Liver (tissue), 3 donors: ENCODE measurements around the gene EXOC1L.

Source experiments
- FOXA1 ChIP-seq: IDR thresholded peaks from 2 replicates; pipeline ENCODE4 v1.6.1; 2016; ENCODE audit warnings: antibody characterized with exemption
- FOXA2 ChIP-seq: IDR thresholded peaks from 2 replicates; pipeline ENCODE4 v1.6.1; 2016; ENCODE audit warnings: antibody characterized with exemption
- GABPA ChIP-seq, 2 donors: IDR thresholded peaks in 1 of 2; conservative IDR thresholded peaks in 1 of 2; 2 replicates each; pipeline ENCODE4 v1.6.1; 2016; ENCODE audit warnings: antibody characterized with exemption in 2 of 2, mild to moderate bottlenecking in 1 of 2, moderate library complexity in 1 of 2
- HNF4G ChIP-seq: IDR thresholded peaks from 2 replicates; pipeline ENCODE4 v1.6.1; 2016; ENCODE audit warnings: antibody characterized with exemption
- JUND ChIP-seq, 2 donors: IDR thresholded peaks; 2 replicates each; pipeline ENCODE4 v1.6.1; 2016; ENCODE audit warnings: antibody characterized with exemption in 2 of 2
- MAX ChIP-seq: IDR thresholded peaks from 2 replicates; pipeline ENCODE4 v1.6.1; 2016; ENCODE audit warnings: antibody characterized with exemption
- RAD21 ChIP-seq, 2 donors: IDR thresholded peaks; 2 replicates each; pipeline ENCODE4 v1.6.1; 2016; ENCODE audit warnings: antibody characterized with exemption in 2 of 2, mild to moderate bottlenecking in 2 of 2
- REST ChIP-seq: IDR thresholded peaks from 2 replicates; pipeline ENCODE4 v1.6.1; 2016; ENCODE audit warnings: antibody characterized with exemption, mild to moderate bottlenecking
- RXRA ChIP-seq, 2 donors: IDR thresholded peaks; 2 replicates each; pipeline ENCODE4 v1.6.1; 2017 to 2018; ENCODE audit warnings: antibody characterized with exemption in 2 of 2, mild to moderate bottlenecking in 1 of 2
- SP1 ChIP-seq: IDR thresholded peaks from 2 replicates; pipeline ENCODE4 v1.6.1; 2018; ENCODE audit warnings: antibody characterized with exemption, mild to moderate bottlenecking
- TAF1 ChIP-seq: conservative IDR thresholded peaks from 2 replicates; pipeline ENCODE4 v1.6.1; 2016; ENCODE audit warnings: antibody characterized with exemption, mild to moderate bottlenecking
- ZBTB33 ChIP-seq: IDR thresholded peaks from 2 replicates; pipeline ENCODE4 v1.6.1; 2016; ENCODE audit warnings: antibody characterized with exemption
- TF ChIP-seq, protein P1 (sequence below): fragments of 150-350 bp; IDR thresholded peaks from 2 replicates; pipeline ENCODE4 v1.5.1; 2017; ENCODE audit warnings: improper control_type of control experiment, low read depth, low read length; ENCODE audit not compliant: missing input control
- donor health status: healthy.
- donor health status: healthy.

DNA sequence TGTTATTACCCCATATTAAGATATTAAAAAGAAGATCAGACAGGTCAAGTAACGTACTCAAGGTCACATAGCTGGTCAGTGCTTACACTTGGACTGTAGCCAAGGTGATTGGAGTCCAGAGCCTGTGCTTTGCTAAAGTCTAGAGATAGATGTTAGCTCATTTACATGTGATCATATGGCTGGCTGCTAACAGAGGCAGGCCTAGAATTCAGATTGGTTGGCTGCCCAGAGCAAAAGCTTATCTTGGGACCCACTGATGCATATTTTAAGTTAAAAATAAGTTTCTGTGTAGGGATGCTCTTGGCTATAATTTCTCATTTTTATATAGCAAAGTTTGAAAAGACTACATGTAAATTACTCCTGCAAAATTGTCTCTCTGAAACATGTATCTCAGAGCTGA is 18.1 kb upstream of the EXOC1L start:
- TF ChIP-seq, protein P1, sequence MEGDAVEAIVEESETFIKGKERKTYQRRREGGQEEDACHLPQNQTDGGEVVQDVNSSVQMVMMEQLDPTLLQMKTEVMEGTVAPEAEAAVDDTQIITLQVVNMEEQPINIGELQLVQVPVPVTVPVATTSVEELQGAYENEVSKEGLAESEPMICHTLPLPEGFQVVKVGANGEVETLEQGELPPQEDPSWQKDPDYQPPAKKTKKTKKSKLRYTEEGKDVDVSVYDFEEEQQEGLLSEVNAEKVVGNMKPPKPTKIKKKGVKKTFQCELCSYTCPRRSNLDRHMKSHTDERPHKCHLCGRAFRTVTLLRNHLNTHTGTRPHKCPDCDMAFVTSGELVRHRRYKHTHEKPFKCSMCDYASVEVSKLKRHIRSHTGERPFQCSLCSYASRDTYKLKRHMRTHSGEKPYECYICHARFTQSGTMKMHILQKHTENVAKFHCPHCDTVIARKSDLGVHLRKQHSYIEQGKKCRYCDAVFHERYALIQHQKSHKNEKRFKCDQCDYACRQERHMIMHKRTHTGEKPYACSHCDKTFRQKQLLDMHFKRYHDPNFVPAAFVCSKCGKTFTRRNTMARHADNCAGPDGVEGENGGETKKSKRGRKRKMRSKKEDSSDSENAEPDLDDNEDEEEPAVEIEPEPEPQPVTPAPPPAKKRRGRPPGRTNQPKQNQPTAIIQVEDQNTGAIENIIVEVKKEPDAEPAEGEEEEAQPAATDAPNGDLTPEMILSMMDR = no peak
- no peak for TF ChIP-seq MAX
- TF ChIP-seq REST = no peak
- TF ChIP-seq GABPA (IDR thresholded peaks at IDR 0.05 in 1 of 2, conservative IDR thresholded peaks at IDR 0.05 in 1 of 2) = no peak
- no peak for TF ChIP-seq RAD21 (IDR thresholded peaks at IDR 0.05)
- TF ChIP-seq SP1 = no peak
- no peak for TF ChIP-seq TAF1
- no peak for TF ChIP-seq FOXA1
- TF ChIP-seq FOXA2 = no peak
- TF ChIP-seq RXRA (IDR thresholded peaks at IDR 0.05) = no peak
- no peak for TF ChIP-seq ZBTB33
- no peak for TF ChIP-seq HNF4G
- no peak for TF ChIP-seq JUND (IDR thresholded peaks at IDR 0.05)
